ENCODE measurements around the gene PUS7. TPM values are rescaled to one million over a fixed set of nuclear protein-coding genes. Genes with fewer than 3 reads are reported as not detected.

PUS7 gene
- total and polyA plus RNA-seq, 2 of the 8 experiments (the other 6 are each of a cell fraction or from before 2014, with no cell fraction given) = 18.9 to 65.2 TPM

GRCh38 chr7:105496521-105496920 lies 25.6 kb downstream of the PUS7 start:
- Histone ChIP-seq H3K9ac (replicated peaks in 1 of 4; ENCODE audit: extremely low read depth in 1 of 4, low read depth in 3 of 4, low read length in 3 of 4) (no peak overlapping the region), H3K23ac (ENCODE audit: insufficient read length) (no peak overlapping the region), H3K18ac (ENCODE audit: extremely low read depth, low read length) (no peak overlapping the region), H3K36me3 (ENCODE audit: control insufficient read depth in 2 of 4, insufficient read depth in 4 of 4, low read length in 3 of 4) (peaks cover 0 to 52% (median 20%) of the 10 kb centered on the region in 4 experiments; a peak in 6 of 8 replicates), H4K5ac (ENCODE audit: insufficient read length, low read depth, low read length) (no peak overlapping the region), H2BK5ac (ENCODE audit: low read depth, low read length) (no peak overlapping the region), H2BK120ac (replicated peaks; ENCODE audit: low read depth, low read length) (no peak overlapping the region), H3K9me3 (ENCODE audit: insufficient read depth in 2 of 2, low read depth in 1 of 2, low read length in 1 of 2) (no peaks in the 10 kb centered on the region), H3K14ac (ENCODE audit: insufficient read length) (no peak overlapping the region), H4K8ac (ENCODE audit: extremely low read depth, insufficient read depth, low read length) (no peak overlapping the region), H4K91ac (replicated peaks; ENCODE audit: insufficient read length, low read length) (no peak overlapping the region), H4K20me1 (replicated peaks in 1 of 2; ENCODE audit: control insufficient read depth in 1 of 2, insufficient read depth in 2 of 2, low read length in 2 of 2) (no peaks in the 10 kb centered on the region), H3K23me2 (ENCODE audit: low read depth, low read length) (no peaks in the 10 kb centered on the region), H3K27me3 (replicated peaks in 1 of 4; ENCODE audit: control insufficient read depth in 3 of 4, extremely low read depth in 1 of 4, insufficient read depth in 3 of 4, low read length in 3 of 4) (no peaks in the 10 kb centered on the region), H2BK20ac (ENCODE audit: low read length) (no peak overlapping the region), H2BK12ac (ENCODE audit: low read depth, low read length) (no peak overlapping the region), H2BK15ac (ENCODE audit: low read length) (no peak overlapping the region), H3K4me1 (replicated peaks in 1 of 4; ENCODE audit: control insufficient read depth in 3 of 4, insufficient read depth in 4 of 4, low read length in 3 of 4) (no peaks in the 10 kb centered on the region), H3K79me1 (ENCODE audit: low read depth, low read length) (no peaks in the 10 kb centered on the region), H3K4me2 (ENCODE audit: insufficient read depth in 1 of 2, low read depth in 2 of 2, low read length in 2 of 2) (no peak overlapping the region), H3K56ac (replicated peaks; ENCODE audit: insufficient read length, low read depth, low read length) (no peak overlapping the region), H3K4ac (replicated peaks; ENCODE audit: insufficient read length, low read depth, low read length) (no peak overlapping the region), H3K27ac (ENCODE audit: low read depth, low read length) (no peak overlapping the region), H2AFZ (ENCODE audit: low read length) (no peak overlapping the region), H3K79me2 (ENCODE audit: control insufficient read depth in 1 of 2, insufficient read depth in 2 of 2, low read length in 2 of 2) (no peaks in the 10 kb centered on the region), H2AK5ac (ENCODE audit: low read depth, low read length) (no peak overlapping the region), H3K4me3 (ENCODE audit: extremely low read depth in 1 of 4, insufficient read depth in 2 of 4, low read depth in 3 of 4, low read length in 4 of 4) (no peak overlapping the region)
- CTCF ChIA-PET (ENCODE audit: partially characterized antibody) = interaction anchor here (1.4 kb wide), 1 partner anchor 35 kb away, joined by 3 read pairs; the partner anchor contains the start of gene RINT1
- POLR2A ChIA-PET (ENCODE audit: partially characterized antibody) = interaction anchor here (0.8 to 1.8 kb wide), 2 partner anchors 11 to 36 kb away, joined by 3 to 8 read pairs; partner anchors contain the start of gene RINT1
- 98% methylated on average over 2 of the region's 2 CpGs; no CpG with 5 or more reads in 1 of the 2 experiments for WGBS, 2 experiments (ENCODE audit: extremely low coverage in 1 of 2, insufficient coverage in 1 of 2, insufficient read length in 1 of 2, insufficient replicate concordance in 2 of 2, low coverage in 1 of 2, low lambda C conversion rate in 2 of 2, missing lambda C conversion rate in 1 of 2)
- DNase-seq (ENCODE audit: low read depth in 1 of 2, low spot score in 2 of 2) (no peak), FAIRE-seq (no peak)
- TF ChIP-seq CEBPB (IDR thresholded peaks at IDR 0.05; ENCODE audit: low read depth, low read length) (no peak), ZNF274 (IDR thresholded peaks at IDR 0.05; ENCODE audit: borderline replicate concordance, extremely low read depth, low read length) (no peak), SAP30 (IDR thresholded peaks at IDR 0.05; ENCODE audit: insufficient read depth, insufficient replicate concordance, low read length) (no peak), USF2 (IDR thresholded peaks at IDR 0.05; ENCODE audit: low read length) (no peak), CTCF (IDR thresholded peaks at IDR 0.05; ENCODE audit: control extremely low read depth in 1 of 3, insufficient read depth in 1 of 3, low read depth in 1 of 3, low read length in 3 of 3) (no peak), RFX5 (IDR thresholded peaks at IDR 0.05; ENCODE audit: borderline replicate concordance, low read depth, low read length) (no peak), RAD21 (IDR thresholded peaks at IDR 0.05 in 1 of 2, conservative IDR thresholded peaks at IDR 0.05 in 1 of 2; ENCODE audit: low read depth in 2 of 2, low read length in 2 of 2) (no peak), TBP (IDR thresholded peaks at IDR 0.05; ENCODE audit: low read depth, low read length) (no peak), POLR2AphosphoS5 (IDR thresholded peaks at IDR 0.05; ENCODE audit: low read depth, low read length) (no peak), CBX8 (IDR thresholded peaks at IDR 0.05; ENCODE audit: borderline replicate concordance, low read depth, low read length) (no peak)
